ENCODE results near the gene LAMP2.

The LAMP2 gene

DNA sequence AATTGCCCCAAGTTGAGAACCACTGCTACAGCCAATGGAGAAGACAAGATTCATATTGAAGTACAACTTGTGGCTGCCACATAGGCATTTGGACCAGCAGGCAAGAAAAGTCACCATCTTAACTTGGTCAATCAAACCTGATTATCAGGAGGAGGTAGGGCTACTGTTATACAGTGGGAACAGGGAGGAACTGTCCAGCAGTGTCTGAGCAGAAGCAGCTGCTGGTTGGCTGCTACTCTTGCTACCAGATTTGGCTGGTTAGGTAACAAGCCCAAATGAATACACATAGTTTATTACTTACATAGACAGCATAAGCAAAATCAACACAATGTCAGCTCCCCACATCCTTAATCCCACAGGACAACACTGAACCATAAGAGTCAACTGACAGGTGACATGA is 67.8 kb downstream of the LAMP2 start:
- Histone ChIP-seq H3K4me1 (ENCODE audit: control insufficient read depth, insufficient read depth, low read length) (no peaks in the 10 kb centered on the region), H3K9ac (ENCODE audit: low read depth, low read length) (no peak overlapping the region), H3K27me3 (ENCODE audit: control insufficient read depth, insufficient read depth, low read length) (no peaks in the 10 kb centered on the region), H3K36me3 (ENCODE audit: control insufficient read depth, insufficient read depth, low read length) (no peaks in the 10 kb centered on the region), H3K4me3 (ENCODE audit: low read depth, low read length) (no peak overlapping the region), H3K9me3 (ENCODE audit: control insufficient read depth, insufficient read depth, low read length) (no peaks in the 10 kb centered on the region)

GRCh38 chrX:120380699-120381098 is 88.4 kb downstream of the LAMP2 start:
- Histone ChIP-seq H3K4me3 (ENCODE audit: low read depth, low read length) (no peak overlapping the region), H3K9me3 (ENCODE audit: control insufficient read depth, insufficient read depth, low read length) (no peaks in the 10 kb centered on the region), H3K27me3 (ENCODE audit: control insufficient read depth, insufficient read depth, low read length) (no peaks in the 10 kb centered on the region), H3K4me1 (ENCODE audit: control insufficient read depth, insufficient read depth, low read length) (peaks cover 11% of the 10 kb centered on the region), H3K9ac (ENCODE audit: low read depth, low read length) (no peak overlapping the region), H3K36me3 (ENCODE audit: control insufficient read depth, insufficient read depth, low read length) (no peaks in the 10 kb centered on the region)

DNA sequence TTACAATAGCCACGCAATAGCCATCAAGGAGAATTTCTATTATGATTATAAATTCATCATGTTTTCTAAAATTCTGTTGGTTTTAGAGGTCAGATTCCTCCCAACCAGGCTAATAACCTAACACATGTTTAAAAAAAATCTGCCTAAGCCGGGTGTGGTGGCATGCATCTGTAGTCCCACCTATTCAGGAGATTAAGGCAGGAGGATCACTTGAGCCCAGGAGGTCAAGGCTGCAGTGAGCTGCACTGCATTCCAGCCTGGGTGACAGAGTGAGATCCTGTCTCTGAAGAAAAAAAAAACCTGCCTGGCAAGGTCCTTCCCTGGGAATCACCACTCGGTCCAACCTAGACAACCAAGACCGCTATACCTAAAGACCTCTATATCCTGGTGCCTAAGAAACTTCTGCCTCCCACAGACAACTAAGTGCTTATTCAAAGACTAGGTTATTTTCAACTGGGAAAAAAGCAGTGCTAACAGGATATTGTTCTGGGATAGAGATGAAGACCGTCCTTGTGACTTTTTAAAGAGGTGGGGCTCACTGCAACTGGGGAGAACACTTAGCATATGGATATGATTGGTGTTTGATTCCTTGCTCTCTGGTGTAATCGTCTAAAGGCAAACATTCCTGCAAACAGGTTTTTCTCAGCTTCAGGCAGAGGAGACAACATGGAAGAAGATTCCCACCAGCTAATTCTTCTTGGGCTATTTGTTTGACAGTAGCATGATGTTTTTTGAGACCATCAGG is 89.0 kb downstream of the LAMP2 start:
- Histone ChIP-seq H3K9ac (ENCODE audit: low read depth, low read length) (no peak overlapping the region), H3K4me3 (ENCODE audit: low read depth, low read length) (no peak overlapping the region), H3K9me3 (ENCODE audit: control insufficient read depth, insufficient read depth, low read length) (no peaks in the 10 kb centered on the region), H3K4me1 (ENCODE audit: control insufficient read depth, insufficient read depth, low read length) (peaks cover 11% of the 10 kb centered on the region), H3K27me3 (ENCODE audit: control insufficient read depth, insufficient read depth, low read length) (no peaks in the 10 kb centered on the region), H3K36me3 (ENCODE audit: control insufficient read depth, insufficient read depth, low read length) (no peaks in the 10 kb centered on the region)

DNA sequence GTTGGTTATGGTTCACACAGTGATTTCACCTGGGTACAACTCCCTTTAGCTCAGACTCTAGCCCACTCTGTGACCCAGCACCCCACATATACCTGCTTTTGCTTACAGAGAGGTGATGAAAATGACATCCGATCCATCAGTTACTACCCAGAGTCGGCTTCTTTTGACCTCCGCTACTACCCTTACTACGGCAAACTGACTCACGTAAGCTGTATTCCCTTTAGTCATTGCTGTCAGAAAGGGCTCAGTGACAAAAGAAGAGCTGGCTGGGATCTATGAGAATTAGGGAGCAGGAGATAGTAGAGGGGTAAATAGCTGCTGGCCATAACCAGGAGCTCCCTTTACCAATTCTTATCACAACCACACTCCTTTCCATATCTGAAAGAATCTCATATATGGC is 90.5 kb downstream of the LAMP2 start:
- H3K9ac ChIP-seq (ENCODE audit: low read depth, low read length), result no peak overlapping the region
- H3K4me1 ChIP-seq (ENCODE audit: control insufficient read depth, insufficient read depth, low read length), result peaks cover 11% of the 10 kb centered on the region
- H3K27me3 ChIP-seq (ENCODE audit: control insufficient read depth, insufficient read depth, low read length), result no peaks in the 10 kb centered on the region
- H3K36me3 ChIP-seq (ENCODE audit: control insufficient read depth, insufficient read depth, low read length), result no peaks in the 10 kb centered on the region
- no peaks in the 10 kb centered on the region for H3K9me3 ChIP-seq (ENCODE audit: control insufficient read depth, insufficient read depth, low read length)
- no peak overlapping the region for H3K4me3 ChIP-seq (ENCODE audit: low read depth, low read length)
